Liver (tissue), 10 donors: Measurements from ENCODE around the gene ZNF701. TPM values are rescaled to one million over a fixed set of nuclear protein-coding genes. Genes with fewer than 3 reads are reported as not detected.

ENCODE experiments used
- DNase-seq: peaks from one replicate; pipeline ENCODE4 v3.0.0-alpha.2; 2017; ENCODE audit warnings: low spot score
- H3K27ac ChIP-seq, 2 donors: one replicate each; pipeline ENCODE4 v1.7.0; 2013; ENCODE audit warnings: inconsistent platforms in 2 of 2, low read length in 2 of 2, control low read depth in 1 of 2, low read depth in 1 of 2, mild to moderate bottlenecking in 1 of 2
- H3K27me3 ChIP-seq, 4 donors: one replicate each; pipeline versions ENCODE4 v1.6.1 to v1.7.0; 2013; ENCODE audit warnings: low read length in 3 of 4, inconsistent platforms in 1 of 4, mild to moderate bottlenecking in 1 of 4, moderate library complexity in 1 of 4; ENCODE audit not compliant: control insufficient read depth in 4 of 4, insufficient read depth in 4 of 4
- H3K36me3 ChIP-seq, 4 donors: one replicate each; pipeline versions ENCODE4 v1.6.1 to v1.7.0; 2013; ENCODE audit warnings: low read length in 3 of 4, mild to moderate bottlenecking in 3 of 4, low read depth in 1 of 4, moderate library complexity in 1 of 4; ENCODE audit not compliant: control insufficient read depth in 4 of 4, insufficient read depth in 3 of 4
- H3K4me1 ChIP-seq, 4 donors: one replicate each; pipeline versions ENCODE4 v1.6.1 to v1.7.0; 2013; ENCODE audit warnings: low read length in 3 of 4, mild to moderate bottlenecking in 3 of 4, moderate library complexity in 1 of 4; ENCODE audit not compliant: control insufficient read depth in 4 of 4, insufficient read depth in 4 of 4
- H3K4me3 ChIP-seq, 3 donors: one replicate each; pipeline versions ENCODE4 v1.6.1 to v1.7.0; 2013; ENCODE audit warnings: low read length in 3 of 3, control low read depth in 1 of 3, low read depth in 1 of 3, mild to moderate bottlenecking in 1 of 3
- H3K9ac ChIP-seq, 2 donors: one replicate each; pipeline ENCODE4 v1.7.0; 2013; ENCODE audit warnings: low read length in 2 of 2, mild to moderate bottlenecking in 2 of 2, moderate library complexity in 2 of 2, control low read depth in 1 of 2, low read depth in 1 of 2
- H3K9me3 ChIP-seq, 4 donors: one replicate each; pipeline versions ENCODE4 v1.6.1 to v1.7.0; 2013; ENCODE audit warnings: low read length in 3 of 4; ENCODE audit not compliant: control insufficient read depth in 4 of 4
- EGR1 ChIP-seq, 2 donors: IDR thresholded peaks; 2 replicates each; pipeline ENCODE4 v1.6.1; 2016 to 2018; ENCODE audit warnings: antibody characterized with exemption in 2 of 2, low read depth in 2 of 2
- FOXA1 ChIP-seq: IDR thresholded peaks from 2 replicates; pipeline ENCODE4 v1.6.1; 2016; ENCODE audit warnings: antibody characterized with exemption
- GABPA ChIP-seq, 2 donors: IDR thresholded peaks in 1 of 2; conservative IDR thresholded peaks in 1 of 2; 2 replicates each; pipeline ENCODE4 v1.6.1; 2016; ENCODE audit warnings: antibody characterized with exemption in 2 of 2, mild to moderate bottlenecking in 1 of 2, moderate library complexity in 1 of 2
- HNF4G ChIP-seq: IDR thresholded peaks from 2 replicates; pipeline ENCODE4 v1.6.1; 2016; ENCODE audit warnings: antibody characterized with exemption
- JUND ChIP-seq, 2 donors: IDR thresholded peaks; 2 replicates each; pipeline ENCODE4 v1.6.1; 2016; ENCODE audit warnings: antibody characterized with exemption in 2 of 2
- SP1 ChIP-seq: IDR thresholded peaks from 2 replicates; pipeline ENCODE4 v1.6.1; 2018; ENCODE audit warnings: antibody characterized with exemption, mild to moderate bottlenecking
- TAF1 ChIP-seq: conservative IDR thresholded peaks from 2 replicates; pipeline ENCODE4 v1.6.1; 2016; ENCODE audit warnings: antibody characterized with exemption, mild to moderate bottlenecking
- WGBS: extraction: QIAGEN DNeasy Blood & Tissue Kit; methylation state at CpG from one replicate; pipeline ENCODE4 v1.1.7; 2013; 5-methylcytosine and 5-hydroxymethylcytosine counted together
- polyA plus RNA-seq, 2 donors: library from polyadenylated mRNA; stranded (reverse) in 1 of 2; unstranded in 1 of 2; fragments of 200-250 nt in 1 of 2; fragments of >200 nt in 1 of 2; fragmentation: Nextera tagmentation in 1 of 2; extraction: Ambion mirVana in 1 of 2; gene quantifications; one replicate each; pipeline versions ENCODE4 v1.2.1 to v1.2.3, GENCODE V29; 2013 to 2015
- small RNA-seq: library from RNA; depleted of rRNA; stranded (forward); fragments of <200 nt; gene quantifications from one replicate; pipeline ENCODE3, GENCODE V24; 2014
- total RNA-seq, 2 donors: library from RNA; depleted of rRNA; stranded (reverse); fragments of >200 nt; gene quantifications; one replicate each; pipeline ENCODE4 v1.2.3, GENCODE V29; 2014
- TF ChIP-seq, protein P1 (sequence below): IDR thresholded peaks from 2 replicates; pipeline ENCODE4 v1.6.1; 2016; ENCODE audit warnings: antibody characterized with exemption
- TF ChIP-seq, protein P2 (sequence below): IDR thresholded peaks from 2 replicates; pipeline ENCODE4 v1.6.1; 2016; ENCODE audit warnings: antibody characterized with exemption
- donor health status: healthy.
- donor health status: healthy.
- donor health status: healthy.
- donor health status: healthy.
- donor health status: healthy.

Gene ZNF701
- total and polyA plus RNA-seq, 4 donors, result 0.75 to 12.8 (median 3.0) TPM

DNA sequence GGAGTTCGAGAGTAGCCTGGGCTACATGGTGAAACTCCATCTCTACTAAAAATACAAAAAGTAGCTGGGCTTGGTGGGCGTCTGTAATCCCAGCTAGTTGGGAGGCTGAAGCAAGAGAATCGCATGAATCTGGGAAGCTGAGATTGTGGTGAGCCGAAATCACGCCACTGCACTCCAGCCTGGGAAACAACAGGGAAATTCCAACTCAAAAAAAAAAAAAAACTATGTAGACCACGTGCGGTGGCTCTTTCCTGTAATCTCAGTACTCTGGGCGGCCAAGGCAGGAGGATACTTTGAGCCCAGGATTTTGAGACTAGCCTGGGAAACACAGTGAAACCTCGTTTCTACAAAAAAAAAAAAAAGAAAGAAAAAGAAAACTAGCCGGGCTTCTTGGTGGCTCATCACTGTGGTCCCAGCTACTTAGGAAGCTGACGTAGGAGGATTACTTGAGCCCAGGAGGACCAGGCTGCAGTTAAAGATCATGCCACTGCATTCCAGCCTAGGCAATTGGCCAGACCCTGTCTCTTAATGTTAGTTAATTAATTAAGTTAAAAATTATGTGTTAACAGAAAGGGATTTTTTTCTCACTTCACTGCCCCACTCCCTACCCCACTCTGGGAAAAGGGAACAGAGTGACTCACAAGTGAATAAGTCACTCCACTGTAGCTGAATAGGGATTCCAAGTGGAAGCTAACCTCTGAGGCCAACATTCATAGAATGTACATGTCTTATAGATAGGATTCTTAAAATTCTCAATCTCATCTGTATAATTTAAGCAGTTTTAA, 65.9 kb downstream of the ZNF701 start:
- Histone ChIP-seq H3K27ac (no peak overlapping the region), H3K36me3 (no peaks in the 10 kb centered on the region), H3K9ac (no peak overlapping the region), H3K4me1 (peaks cover 0 to 6% (median 1%) of the 10 kb centered on the region in 4 donors), H3K9me3 (peaks cover 5 to 24% (median 12%) of the 10 kb centered on the region in 4 donors), H3K27me3 (no peaks in the 10 kb centered on the region), H3K4me3 (no peak overlapping the region)
- 91% methylated on average over 11 of the region's 11 CpGs for WGBS
- DNase-seq, result no peak
- TF ChIP-seq SP1, result no peak
- TF ChIP-seq FOXA1, result no peak
- TF ChIP-seq, protein P1, sequence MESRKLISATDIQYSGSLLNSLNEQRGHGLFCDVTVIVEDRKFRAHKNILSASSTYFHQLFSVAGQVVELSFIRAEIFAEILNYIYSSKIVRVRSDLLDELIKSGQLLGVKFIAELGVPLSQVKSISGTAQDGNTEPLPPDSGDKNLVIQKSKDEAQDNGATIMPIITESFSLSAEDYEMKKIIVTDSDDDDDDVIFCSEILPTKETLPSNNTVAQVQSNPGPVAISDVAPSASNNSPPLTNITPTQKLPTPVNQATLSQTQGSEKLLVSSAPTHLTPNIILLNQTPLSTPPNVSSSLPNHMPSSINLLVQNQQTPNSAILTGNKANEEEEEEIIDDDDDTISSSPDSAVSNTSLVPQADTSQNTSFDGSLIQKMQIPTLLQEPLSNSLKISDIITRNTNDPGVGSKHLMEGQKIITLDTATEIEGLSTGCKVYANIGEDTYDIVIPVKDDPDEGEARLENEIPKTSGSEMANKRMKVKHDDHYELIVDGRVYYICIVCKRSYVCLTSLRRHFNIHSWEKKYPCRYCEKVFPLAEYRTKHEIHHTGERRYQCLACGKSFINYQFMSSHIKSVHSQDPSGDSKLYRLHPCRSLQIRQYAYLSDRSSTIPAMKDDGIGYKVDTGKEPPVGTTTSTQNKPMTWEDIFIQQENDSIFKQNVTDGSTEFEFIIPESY, result no peak
- no peak for TF ChIP-seq GABPA (IDR thresholded peaks at IDR 0.05 in 1 of 2, conservative IDR thresholded peaks at IDR 0.05 in 1 of 2)
- TF ChIP-seq HNF4G, result no peak
- TF ChIP-seq EGR1 (IDR thresholded peaks at IDR 0.05; ENCODE audit: low read depth in 2 of 2), result no peak
- TF ChIP-seq, protein P2, sequence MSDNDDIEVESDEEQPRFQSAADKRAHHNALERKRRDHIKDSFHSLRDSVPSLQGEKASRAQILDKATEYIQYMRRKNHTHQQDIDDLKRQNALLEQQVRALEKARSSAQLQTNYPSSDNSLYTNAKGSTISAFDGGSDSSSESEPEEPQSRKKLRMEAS, result no peak
- TF ChIP-seq JUND (IDR thresholded peaks at IDR 0.05), result no peak
- no peak for TF ChIP-seq TAF1

Small RNAs within 50 kb of the gene (small RNA-seq; reads per million reads assigned to genes)
- gene RPL39P34, result not detected

Other genes starting within 250 kb of the ZNF701 start
- gene ZNF610, start 234.0 kb upstream of the ZNF701 start, total RNA-seq, result under 1 TPM; 0.08 to 0.89 TPM
- under 1 TPM; 0.21 to 0.25 TPM for gene ZNF610, start 234.0 kb upstream of the ZNF701 start, polyA plus RNA-seq
- gene ZNF880, start 200.4 kb upstream of the ZNF701 start, total RNA-seq, result 1 to 10 TPM; 2.2 to 3.3 TPM
- gene ZNF880, start 200.4 kb upstream of the ZNF701 start, polyA plus RNA-seq, result 1 to 10 TPM; 2.1 to 2.6 TPM
- 1 to 10 TPM; 4.2 to 5.5 TPM for gene ZNF528, start 172.4 kb upstream of the ZNF701 start, total RNA-seq
- 1 to 10 TPM in 1 of 2 donors, under 1 TPM in 1; 0.82 to 1.8 TPM for gene ZNF528, start 172.4 kb upstream of the ZNF701 start, polyA plus RNA-seq
- not detected for gene ZNF534, start 141.1 kb upstream of the ZNF701 start, total RNA-seq
- gene ZNF534, start 141.1 kb upstream of the ZNF701 start, polyA plus RNA-seq, result not detected
- gene ZNF578, start 116.7 kb upstream of the ZNF701 start, total RNA-seq, result under 1 TPM; 0.25 to 0.56 TPM
- gene ZNF578, start 116.7 kb upstream of the ZNF701 start, polyA plus RNA-seq, result under 1 TPM in 1 of 2 donors, not detected in 1; 0.09 TPM
- gene ZNF808, start 42.6 kb upstream of the ZNF701 start, total RNA-seq, result 1 to 10 TPM; 8.7 to 9.4 TPM
- gene ZNF808, start 42.6 kb upstream of the ZNF701 start, polyA plus RNA-seq, result 1 to 10 TPM in 1 of 2 donors, under 1 TPM in 1; 0.88 to 1.7 TPM
- gene ZNF83, start 68.1 kb downstream of the ZNF701 start, total RNA-seq, result 10 to 100 TPM in 1 of 2 donors, 1 to 10 TPM in 1; 8.2 to 19.8 TPM
- gene ZNF83, start 68.1 kb downstream of the ZNF701 start, polyA plus RNA-seq, result 1 to 10 TPM; 2.7 to 3.6 TPM
- 10 to 100 TPM in 1 of 2 donors, 1 to 10 TPM in 1; 3.9 to 12.7 TPM for gene ZNF611, start 164.8 kb downstream of the ZNF701 start, total RNA-seq
- 1 to 10 TPM in 1 of 2 donors, under 1 TPM in 1; 0.50 to 1.5 TPM for gene ZNF611, start 164.8 kb downstream of the ZNF701 start, polyA plus RNA-seq
- gene ZNF600, start 216.5 kb downstream of the ZNF701 start, total RNA-seq, result 1 to 10 TPM; 1.4 to 2.1 TPM
- gene ZNF600, start 216.5 kb downstream of the ZNF701 start, polyA plus RNA-seq, result 1 to 10 TPM; 1.5 to 1.6 TPM